ENCODE results near the gene NR6A1. TPM values are rescaled to one million over a fixed set of nuclear protein-coding genes. Genes with fewer than 3 reads are reported as not detected.

The NR6A1 gene
- total RNA-seq, 2 experiments from 2014 or later: 2.1 to 3.1 TPM

DNA sequence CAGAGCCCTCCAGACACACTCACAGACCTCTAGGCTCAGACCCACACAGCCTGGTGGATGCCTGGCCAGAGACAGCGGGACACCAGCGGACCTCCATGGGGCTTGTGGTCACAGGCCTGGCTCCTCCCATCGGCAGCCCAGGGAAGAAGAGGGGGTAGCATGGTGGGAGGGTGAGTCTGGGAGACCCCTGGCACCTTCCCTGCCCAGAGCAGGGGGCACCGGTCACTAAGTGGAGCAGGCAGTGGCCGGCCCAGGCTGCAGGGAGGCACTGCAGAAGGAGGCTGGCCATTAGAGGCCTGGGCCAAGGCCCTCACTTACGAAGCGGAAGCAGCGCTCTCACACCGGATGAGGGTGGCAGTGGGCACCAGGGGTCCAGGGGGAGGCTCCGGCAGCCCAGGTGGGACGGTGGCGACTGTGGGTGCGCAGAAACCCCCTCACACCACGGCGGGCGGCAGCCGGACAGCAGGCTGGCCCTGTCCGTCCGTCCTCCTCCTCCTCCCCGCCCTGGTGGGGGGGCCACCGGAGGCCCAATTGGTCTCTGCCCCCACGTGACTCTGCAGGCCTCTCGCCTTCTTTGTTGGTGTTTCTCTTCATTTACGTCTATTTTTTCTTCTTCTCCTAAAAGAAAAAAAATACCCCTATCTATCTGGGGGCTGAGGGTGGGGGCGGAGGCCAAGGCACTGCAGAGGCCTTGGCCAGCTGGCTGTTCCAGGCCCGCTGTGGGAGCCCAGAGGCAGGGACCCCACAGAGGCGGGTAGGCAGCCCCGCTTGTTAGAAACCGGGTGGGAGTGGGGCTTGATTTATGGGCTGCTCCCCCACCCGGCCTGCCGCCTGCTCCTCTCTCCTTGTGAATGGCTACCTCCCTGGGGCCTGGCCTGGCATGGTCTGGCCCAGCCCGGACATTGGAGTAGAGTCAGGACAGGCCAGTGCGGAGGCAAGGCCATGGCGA, 263.9 kb downstream of the NR6A1 start, which contains the start of gene NR5A1:
Gene NR5A1, minus strand, starts transcription at position 469 of the 949 bp plus-strand sequence. CDS start 4,004 bp downstream, outside the sequence.
- CTCF ChIA-PET: no interaction called here
- POLR2A ChIA-PET: no interaction called here

DNA sequence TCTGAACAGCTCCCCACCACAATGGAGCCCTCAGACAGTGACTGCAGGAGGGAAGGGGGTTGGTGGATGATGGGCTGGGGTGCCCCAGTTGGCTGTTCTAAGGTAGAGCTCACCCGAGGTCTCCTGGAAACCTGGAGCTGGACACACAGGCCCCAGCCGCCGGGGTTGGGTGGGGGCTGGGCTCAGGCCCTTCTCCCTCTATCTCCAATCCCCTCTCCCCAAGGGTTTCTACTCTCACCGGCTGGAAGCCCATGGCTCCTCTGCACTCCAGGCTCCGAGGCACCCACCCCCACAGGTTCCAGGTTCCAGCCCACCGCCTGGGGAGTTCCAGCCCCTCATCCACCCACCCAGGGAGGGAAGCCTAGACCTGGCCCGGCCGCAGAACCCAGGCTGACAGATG, 264.7 kb downstream of the NR6A1 start:
- POLR2A ChIA-PET: no interaction called here
- CTCF ChIA-PET: no interaction called here

DNA sequence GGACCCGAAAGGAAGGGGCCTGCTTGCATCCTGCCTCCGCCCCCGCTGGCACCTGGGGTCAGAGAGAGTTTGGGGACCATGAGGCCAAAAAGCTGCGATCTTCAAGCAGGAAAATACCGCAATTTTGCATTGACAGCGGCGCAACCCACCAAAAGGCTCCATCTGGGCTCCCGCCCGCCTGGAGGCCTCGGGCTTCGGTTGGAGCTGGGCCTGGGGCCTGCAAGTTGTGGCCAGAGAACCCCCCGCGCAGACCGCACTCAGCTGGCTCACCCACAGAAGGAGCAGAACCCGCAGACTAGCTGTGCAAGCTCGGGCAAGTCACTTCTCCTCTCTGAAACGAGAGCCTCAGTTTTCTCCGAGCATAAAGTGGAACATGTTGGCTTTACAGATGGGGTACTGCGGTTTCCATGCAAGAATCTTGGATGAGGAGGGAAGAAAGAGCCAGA, 265.2 kb downstream of the NR6A1 start:
- POLR2A ChIA-PET: no interaction called here
- CTCF ChIA-PET: no interaction called here

DNA sequence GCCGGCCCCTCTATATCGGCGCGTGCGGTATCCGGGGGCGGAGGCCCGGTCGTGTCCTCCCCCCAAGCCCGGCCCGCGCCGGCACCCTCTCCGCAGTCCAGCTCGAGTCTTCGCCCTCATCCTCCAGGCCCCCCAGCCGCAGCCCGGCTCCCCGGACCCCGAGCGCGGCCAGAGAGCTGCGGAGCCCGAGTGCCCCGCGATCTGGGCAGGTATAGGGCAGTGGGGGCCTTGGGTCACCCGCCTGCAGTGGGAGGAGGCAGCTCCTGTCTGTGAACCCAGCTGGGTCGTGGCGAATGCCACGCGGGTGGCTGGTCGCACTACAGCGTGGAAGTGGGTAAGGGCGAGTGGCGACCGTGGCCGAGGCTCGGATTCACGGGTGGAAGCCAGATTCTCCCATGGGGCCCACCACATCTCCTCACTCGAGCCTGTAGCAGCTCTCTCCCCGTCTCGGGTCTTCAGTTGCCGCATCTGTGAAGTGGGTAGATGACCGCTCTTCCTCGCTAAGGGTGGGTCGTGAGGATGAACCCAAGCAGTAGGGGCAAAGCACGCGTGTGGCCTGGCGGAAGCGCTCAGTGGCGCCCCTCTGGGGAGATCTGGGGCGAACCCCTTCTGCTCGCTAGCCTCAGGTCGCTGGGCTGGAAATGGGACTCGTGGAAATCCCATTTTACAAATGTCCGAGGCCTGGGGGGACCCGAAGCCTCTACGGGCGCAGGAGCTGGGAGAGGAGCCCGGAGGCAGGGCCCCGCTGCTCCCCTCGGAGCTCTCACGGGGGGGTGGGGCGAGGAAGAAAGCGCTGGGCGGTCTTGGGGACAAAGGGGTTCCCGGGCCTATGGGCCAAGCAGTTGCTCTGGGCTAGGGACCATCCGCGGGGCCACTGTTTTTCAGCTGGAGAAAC, 265.9 kb downstream of the NR6A1 start:
- CTCF ChIA-PET: no interaction called here
- POLR2A ChIA-PET: no interaction called here

DNA sequence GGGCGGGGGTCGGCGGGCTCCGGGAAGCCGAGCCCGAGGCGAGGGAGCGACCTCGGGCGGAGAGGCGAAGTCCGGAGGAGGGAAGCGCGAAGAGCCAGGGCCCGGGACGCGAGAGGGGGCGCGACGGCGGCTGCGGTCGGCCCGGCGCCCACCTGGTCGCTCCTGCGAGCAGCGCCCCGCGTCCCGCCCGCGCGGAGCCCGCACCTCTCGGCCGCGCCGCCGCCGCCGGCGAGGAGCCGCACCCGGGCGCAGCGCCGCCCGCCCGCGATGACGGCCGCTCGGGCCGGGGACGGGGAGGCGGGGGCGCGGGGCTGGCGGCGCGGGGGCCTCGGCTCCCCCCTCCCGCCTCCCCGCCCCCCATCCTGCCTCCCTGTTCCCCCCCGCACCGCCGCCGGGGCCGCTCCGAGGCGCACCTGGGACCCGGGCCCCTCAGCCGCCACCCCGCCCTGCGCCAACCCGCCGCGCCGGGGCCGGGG, 266.5 kb downstream of the NR6A1 start:
- POLR2A ChIA-PET: no interaction called here
- CTCF ChIA-PET: interaction anchor here (0.7 kb wide), 1 partner anchor 1667 kb away, joined by 3 read pairs; no protein-coding TSS in a partner anchor

DNA sequence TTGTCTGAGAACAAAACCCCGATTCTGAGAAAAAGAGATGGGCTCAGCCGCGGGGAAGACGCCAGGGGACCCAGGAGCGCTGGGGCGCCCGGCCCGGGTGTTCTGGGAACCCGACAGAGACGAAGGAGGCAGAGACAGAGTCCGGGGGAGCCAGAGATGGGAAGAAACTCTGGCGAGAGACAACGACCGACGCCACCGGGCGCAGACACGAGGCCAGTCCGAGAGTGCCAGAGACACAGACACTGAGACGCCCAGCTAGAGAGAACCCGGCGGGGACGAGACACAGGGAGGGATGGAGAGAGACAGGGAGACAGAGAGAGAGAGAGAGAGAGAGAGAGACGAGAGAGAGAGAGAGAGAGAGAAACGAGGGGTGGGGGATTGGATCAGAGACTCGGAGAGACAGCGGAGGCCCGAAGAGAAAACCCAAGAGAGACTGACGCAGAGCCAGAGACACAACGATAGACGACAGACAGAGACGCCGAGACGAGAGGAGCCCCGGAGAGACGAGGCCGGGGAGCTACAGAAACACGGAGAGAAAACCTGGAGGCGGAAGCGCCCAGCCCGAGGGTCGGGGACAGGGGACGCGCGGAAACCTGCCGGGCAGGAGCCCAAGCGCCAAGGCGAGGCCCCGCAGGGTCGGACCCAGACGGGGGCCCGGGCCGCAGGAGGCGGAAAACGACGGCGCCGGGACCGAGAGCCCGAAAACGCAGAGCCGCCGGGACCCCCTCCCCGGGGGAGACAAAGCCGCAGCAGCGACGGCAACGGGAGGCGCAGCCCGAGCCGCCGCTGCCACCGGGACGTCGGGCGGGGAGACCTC, 267.2 kb downstream of the NR6A1 start:
- CTCF ChIA-PET: interaction anchor here (0.6 to 0.7 kb wide), 2 partner anchors 1154 to 1667 kb away, joined by 3 read pairs; no protein-coding TSS in a partner anchor
- POLR2A ChIA-PET: no interaction called here

DNA sequence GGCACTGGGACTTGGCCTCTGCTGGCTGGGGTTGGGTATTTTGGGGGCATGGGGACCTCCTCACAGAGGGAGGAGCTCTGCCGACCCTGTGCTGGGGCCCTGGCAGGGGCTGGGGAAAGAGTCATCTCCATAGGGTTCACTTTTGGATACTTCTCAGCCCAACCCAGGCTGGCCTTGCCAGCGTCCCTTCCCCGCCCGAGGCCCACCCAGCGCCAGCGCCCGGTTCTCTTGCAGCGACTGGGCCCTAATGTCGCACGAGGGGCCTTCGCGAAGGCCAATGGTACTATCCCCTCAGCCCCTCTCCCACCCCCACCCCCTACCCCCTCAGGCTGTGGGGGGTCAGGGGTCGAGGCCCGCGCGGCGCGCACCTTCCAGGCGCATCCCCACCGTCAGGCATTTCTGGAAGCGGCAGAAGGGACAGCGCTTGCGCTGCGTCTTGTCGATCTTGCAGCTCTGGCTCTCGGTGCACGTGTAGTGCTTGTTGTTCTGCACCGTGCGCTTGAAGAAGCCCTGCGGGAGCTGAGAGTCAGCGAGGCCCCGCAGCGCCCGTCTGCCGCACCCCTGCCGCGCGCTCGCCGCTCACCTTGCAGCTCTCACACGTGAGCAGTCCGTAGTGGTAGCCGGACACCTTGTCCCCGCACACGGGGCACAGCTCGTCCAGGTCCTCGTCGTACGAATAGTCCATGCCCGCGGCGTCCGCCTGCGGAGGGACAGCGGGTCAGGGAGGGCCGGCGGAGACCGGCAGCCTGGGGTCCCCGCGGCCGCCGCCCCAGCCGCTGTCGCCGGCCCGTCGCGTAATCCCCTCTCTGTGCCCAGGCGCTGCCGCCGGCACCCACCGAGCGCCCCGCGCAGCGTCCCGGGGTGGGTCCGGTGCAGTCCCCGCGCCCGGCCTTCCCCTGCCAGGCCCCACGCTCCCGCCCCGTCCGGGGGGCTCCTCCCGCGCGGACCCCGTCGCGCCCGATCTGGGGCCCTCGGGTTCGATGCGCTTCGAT, 268.1 kb downstream of the NR6A1 start:
- CTCF ChIA-PET: interaction anchor here (0.6 kb wide), 1 partner anchor 1153 kb away, joined by 3 read pairs; no protein-coding TSS in a partner anchor
- POLR2A ChIA-PET: no interaction called here

DNA sequence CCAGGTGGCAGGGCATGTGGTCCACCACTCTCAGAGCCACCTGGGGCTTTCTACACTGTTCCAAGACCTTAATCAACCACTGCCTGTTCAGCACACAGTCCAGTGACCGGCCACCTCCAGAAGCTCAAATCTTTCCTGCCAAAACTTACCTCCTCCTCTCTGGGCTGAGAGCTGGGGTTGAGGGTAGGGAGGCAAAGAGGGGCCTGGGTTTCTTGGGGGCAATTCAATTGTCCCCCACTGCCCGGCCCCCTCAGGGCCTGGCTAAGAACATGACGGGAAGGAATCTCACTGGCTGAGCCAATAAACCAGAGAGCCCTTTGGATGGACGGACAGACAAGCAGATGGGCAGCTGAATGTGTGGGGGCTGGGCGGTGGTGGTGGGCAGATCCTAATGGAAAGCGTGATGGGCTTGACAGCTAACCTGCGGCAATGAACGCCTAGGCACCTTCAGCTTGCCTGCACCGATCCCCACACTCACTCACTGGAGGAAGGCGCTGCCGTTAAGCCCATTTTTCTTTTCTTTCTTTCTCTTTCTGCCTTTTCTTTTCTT, 269.3 kb downstream of the NR6A1 start:
- POLR2A ChIA-PET: no interaction called here
- CTCF ChIA-PET: no interaction called here

DNA sequence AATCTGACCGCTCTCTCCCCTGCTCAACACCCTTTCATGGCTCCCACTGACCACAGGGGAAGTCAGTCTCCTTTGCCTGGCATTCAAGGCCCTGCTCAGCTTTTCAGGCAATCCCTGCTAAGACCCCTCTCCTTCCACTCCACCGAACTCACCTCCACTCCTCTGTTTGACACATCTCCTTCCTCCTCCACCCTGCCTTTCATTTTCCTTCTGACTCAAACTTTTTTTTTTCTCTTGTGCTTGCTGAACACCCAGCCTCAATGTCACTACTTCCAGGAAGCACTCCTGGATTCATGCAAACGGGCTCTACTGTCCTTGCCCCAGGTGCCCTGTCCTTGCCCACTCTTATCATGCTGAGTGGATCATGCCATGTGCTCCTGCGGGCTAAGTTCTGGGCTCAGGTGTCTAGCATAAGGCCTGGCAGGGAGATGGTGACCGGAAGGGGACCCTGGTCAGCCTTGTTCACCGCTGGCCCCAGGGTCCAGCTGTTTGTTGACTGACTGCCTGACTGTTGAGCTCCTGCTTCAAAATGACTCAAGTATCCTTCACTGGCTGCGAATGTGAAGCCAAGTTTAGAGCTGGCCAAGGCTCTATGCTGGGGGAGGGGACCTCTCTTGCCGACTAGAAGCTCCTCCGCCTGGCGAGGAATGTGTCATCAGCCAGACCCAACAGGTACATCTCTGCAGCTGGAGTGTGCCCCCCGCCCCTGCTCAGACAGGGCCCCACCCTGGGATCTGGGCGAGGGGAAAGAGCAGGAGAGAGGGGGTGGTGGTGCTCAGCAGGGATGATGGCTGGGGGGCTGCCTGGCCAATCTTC, 270.1 kb downstream of the NR6A1 start:
- CTCF ChIA-PET: no interaction called here
- POLR2A ChIA-PET: interaction anchor here (0.5 kb wide), 1 partner anchor 79 kb away, joined by 3 read pairs; no protein-coding TSS in a partner anchor

DNA sequence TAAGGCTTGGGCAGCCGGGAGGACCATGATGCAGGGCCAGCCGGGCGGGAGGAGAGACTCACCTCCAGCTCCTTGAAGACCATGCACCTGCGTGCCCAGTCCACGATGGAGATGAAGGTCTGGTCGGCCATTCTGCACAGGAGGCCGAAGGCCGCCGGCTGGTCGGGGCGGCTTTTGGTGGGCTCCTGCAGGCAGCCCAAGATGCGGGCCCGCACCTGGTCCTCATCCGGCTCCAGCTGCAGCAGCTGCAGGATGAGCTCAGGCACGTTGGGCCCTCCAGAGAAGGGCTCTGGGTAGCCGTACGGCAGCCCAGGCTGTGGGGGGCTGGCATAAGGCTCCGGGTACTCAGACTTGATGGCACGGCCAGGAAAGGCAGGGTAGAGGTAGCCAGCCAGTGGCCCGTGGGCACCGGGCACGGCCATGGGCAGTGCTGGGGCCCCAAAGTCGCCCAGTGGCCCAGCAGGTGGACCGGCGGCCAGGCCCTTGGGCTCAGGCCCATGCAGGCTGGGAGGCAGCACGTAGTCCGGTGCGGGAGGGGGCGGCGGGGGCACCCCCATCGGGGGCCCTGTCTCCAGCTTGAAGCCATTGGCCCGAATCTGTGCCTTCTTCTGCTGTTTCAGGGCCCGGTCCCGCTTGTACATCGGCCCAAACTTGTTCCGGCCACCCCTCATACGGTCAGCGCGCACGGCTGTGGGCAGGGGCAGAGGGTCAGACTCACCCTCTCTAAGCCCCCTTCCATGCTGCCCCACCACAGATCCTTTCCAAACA, 270.9 kb downstream of the NR6A1 start:
- CTCF ChIA-PET: no interaction called here
- POLR2A ChIA-PET: no interaction called here

DNA sequence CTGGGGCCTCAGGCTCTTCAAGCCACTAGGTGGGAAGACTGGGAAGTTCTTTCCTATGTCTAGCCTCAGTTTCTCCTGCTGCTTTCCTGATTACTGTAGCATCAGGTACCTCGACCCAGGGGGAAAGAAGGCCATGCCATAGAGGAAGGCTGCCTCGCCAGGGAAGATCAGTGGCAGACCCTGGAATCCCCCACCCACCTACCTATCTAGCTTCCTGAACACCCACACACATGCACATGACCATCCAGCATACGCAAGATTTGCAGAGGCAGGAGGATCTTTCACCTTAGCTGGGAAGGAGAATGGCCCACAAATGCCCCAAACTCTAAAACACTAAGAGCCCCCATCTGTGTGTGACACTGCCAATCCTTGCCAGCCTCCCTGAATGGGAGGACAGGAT, 271.9 kb downstream of the NR6A1 start:
- ChIA-PET POLR2A (no interaction called here), CTCF (no interaction called here)

DNA sequence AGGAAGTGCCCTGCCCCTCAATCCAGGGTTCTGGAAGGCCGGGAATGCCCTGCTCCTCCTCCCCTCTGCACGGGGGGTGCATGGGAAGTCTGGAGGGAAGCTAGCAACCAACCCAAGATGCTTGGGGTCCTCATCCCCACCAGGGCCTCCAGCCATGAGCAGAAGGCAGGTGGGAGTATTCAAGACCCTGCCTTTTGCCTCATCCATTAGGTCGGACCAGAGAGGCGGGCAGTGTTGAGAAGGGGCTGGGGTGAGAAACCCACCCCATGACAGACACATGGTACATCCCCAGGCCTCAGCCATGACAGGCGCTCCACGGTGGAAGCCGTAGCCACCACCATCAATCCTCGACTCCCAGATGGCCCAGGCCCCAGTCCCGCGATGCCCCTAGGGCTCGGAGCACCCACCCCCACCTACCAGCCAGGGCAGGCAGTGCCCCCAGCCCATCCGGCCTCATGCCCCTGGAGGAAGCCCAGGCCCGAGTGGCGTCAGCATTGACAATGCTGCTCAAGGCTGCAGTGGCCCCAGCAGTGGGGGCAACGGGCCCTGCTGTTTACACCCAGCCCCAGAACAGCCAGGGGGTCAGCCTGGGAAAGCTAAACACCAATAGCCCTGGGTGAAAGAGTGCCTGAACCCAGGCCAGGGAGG, 272.5 kb downstream of the NR6A1 start:
- POLR2A ChIA-PET: no interaction called here
- CTCF ChIA-PET: no interaction called here

DNA sequence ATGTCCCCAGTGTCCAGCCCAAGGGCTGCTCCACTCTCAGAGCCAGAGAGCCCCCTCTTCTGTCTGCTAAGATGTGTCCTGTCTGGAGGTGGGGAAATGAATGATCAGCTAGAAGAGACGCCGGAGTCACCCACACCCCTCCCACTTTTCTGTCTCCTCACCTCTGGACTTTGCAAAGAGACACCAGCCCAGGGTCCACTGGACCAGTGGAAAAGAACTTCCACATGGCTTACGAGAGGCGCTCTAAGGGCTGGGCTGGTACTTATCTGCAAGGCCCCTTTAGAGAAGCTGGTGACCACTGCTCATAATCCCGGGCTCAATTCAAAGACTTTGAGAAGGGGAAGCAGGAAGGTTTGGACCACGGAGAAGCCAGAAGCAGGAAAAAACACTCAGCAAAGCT, 273.1 kb downstream of the NR6A1 start:
- CTCF ChIA-PET: no interaction called here
- POLR2A ChIA-PET: no interaction called here

DNA sequence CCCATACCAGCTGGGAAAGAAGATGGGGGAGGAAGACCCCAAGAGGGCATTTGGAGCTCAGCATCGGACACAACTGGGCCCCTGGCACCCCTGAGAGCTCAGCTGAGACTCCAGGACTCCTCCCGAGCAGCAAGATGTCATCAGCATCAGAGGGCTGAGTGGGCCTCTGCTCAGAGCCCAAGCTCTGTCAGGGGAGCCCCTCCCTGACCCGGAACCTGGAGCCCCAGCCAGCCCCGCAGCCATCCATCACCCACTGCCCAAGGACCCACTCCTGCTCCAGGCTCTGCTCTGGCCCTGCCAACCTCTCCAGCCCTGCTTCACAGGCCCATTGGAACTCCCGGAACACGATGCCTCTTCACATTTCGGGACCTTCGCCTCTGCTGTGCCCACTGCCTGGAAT, 273.7 kb downstream of the NR6A1 start:
- ChIA-PET POLR2A (no interaction called here), CTCF (no interaction called here)

DNA sequence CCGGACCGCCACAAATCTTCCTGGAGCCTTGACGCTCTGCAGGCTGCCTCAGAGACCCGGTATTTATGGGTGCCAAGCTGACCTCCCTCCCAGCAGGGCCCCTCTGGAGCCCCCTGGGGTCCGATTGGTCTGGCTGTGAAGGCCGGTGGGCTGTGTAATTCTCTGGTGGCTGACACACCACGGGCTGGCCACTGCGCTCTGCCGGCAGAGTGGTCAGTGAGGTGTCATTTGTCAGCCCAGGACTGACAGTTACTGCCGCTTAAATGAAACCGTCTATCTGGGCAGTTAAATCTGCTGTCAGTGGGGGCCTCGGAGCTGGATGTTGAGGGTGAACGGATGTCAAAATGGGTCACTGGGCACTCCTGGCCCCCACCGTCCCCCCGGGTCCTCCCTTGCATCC, 274.6 kb downstream of the NR6A1 start:
- ChIA-PET CTCF (no interaction called here), POLR2A (no interaction called here)

DNA sequence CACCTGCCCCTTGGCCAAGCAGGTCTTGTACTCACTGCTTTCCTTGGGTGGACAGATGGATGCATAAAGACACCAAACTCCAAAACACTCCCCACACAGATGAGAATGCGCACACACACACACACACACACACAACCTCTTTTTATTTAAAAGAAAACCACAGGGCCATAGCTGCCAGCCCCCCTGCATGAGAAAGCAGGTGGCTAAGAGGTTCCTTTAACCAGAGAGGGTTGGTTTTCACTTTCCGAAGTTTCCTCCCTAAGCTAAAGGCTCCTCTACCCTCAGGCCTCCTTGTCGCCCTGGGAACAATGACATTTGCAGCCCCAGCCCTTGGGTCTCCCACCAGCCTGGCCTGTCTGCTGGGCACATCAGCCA, 275.0 kb downstream of the NR6A1 start:
- CTCF ChIA-PET: no interaction called here

More for the DNA sequence above, 275.0 kb downstream of the NR6A1 start:
- POLR2A ChIA-PET: no interaction called here
